Measurements from ENCODE around the gene SPRED3.

The SPRED3 gene

GRCh38 chr19:38443458-38443999, 55.0 kb downstream of the SPRED3 start:
- in situ Hi-C loops (cut with HindIII; ENCODE audit: low sequenced_read_pairs), result no loop called here

- in situ Hi-C loops (cut with HindIII; ENCODE audit: low sequenced_read_pairs), result no loop called here
Measured at GRCh38 chr19:38444026-38444425, 55.5 kb downstream of the SPRED3 start.

- in situ Hi-C loops (cut with HindIII; ENCODE audit: low sequenced_read_pairs), result no loop called here
Measured at GRCh38 chr19:38445362-38445761, 56.9 kb downstream of the SPRED3 start.

GRCh38 chr19:38448225-38448624, 59.7 kb downstream of the SPRED3 start:
- in situ Hi-C loops (cut with HindIII; ENCODE audit: low sequenced_read_pairs), result no loop called here
